DMS53 treated with DMSO at 0.1 percent for 48 hours (cell line): ENCODE measurements around the gene PLAAT4.
"Not testable (repeated sequence)": the region's sequence is repeated elsewhere in the genome, so short reads cannot be mapped to it uniquely, and the experiment has no call there.

Experiments used
- DNase-seq: peaks from one replicate; lab custom pipeline; 2025; ENCODE audit not compliant: unreplicated experiment; lab: John Stamatoyannopoulos, UW

PLAAT4 gene

DNA sequence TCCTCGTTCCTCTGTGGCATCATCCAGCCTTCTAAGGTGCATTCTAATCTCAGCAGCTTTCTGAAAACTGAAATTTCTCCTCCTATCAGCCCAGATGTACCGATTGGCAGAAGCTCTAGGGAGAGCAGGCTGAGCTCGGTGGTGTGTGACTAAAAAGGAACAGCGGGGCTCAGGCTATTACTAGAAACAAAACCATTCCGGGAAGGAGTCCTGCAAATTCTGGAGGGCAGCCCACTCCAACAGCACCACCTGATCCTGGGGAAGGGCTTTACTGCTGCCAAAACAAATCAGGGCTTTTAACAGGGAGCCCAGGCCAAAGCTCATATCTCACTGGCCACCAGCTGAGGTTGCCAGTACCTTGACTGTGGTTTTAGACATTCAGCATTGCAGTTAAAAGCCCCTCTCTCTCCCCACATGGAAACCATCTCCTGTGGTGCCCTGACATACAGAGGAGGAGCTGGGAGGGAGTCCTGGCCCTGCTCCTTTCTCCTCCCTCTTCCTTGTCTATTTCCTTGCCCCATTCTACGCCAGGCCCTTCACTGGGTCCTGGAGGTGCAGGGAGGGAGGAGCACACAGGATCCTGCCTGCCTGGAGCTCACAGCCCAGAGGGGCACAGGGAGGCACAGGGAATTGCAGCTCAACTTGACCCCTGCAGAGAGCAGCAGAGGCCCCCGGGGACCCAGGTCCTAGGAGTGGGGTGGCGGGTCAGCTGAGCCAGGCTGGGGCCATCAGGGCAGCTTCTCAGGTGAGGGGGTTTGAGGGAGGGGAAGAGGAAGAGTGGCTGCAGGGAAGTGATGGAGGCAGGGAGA is 889 bp downstream of the PLAAT4 start:
- DNase-seq = no peak

DNA sequence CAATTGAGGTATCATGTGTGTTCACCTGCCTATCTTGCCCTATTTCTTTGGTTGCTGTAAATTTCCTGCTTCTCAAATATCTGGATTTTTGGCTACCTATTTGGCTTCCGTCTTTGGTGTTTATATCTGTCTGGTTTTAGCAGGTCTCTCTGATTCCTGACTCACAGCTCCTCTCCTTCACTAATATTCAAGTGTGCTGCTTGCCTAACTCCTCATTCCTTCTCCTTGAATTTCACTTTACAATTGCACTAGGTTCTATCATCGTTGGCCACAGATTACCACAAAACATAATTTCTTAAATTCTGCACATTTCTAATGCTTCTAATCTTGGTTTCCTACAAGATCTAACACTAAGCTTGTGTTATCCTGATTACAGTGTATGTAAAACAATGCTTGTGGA is 5.9 kb downstream of the PLAAT4 start:
- not testable (repeated sequence) for DNase-seq

DNA sequence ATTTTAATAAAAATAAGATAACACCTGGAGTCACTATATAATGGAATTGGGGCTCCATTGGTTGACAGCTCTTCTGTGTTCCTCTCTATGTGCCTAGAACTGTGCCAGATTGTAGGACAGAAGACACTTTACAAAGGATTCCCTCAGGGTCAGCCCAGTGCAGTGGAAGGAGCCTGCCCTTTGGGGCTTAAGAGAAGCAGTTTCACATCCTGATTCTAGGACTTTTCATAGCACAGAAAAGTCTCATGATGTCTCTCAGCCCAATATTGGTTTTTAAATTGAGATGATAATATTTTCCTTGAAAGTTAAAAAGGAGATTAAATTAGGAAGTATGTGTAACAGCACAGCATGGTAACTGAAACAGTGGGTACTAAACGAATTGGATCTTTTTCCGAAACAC is 7.1 kb downstream of the PLAAT4 start:
- DNase-seq = no peak

DNA sequence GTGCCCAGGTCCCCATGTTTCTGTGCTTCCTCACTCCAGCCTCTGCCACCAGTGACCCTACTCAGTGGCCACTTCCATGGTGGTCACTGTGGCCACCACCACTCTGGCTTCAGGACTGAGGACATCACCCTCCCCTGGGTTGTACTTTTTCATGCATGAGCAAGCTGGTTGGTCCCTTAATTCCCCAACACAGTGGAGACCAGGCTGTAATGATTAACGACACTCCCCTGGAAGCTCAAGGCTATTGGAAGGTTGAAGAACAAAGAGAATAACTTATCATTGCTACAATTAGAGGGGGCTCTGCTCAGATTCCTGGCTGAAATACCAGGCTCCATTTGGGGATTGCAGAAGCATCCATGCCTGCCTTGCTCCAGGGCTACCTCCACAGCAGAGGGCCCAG is 10.5 kb downstream of the PLAAT4 start:
- no peak for DNase-seq

DNA sequence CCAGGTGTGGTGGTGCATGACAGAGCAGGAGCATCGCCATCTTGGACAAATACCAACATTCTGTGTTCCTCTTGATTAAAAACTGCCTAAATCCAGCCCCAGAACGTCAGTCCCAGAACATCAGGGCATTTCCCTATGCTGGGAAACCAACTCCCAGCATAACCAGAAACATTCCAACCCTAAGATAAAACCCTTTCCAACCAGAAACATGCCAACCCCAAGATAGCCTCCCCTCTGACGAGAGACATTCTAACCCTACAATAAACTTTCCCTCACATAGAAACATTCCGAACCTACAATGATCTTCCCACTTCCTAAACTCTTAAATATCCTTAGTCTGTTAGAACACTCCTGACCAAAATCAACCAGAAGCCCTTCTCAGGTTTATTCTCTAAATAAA is 11.6 kb downstream of the PLAAT4 start:
- DNase-seq = no peak

DNA sequence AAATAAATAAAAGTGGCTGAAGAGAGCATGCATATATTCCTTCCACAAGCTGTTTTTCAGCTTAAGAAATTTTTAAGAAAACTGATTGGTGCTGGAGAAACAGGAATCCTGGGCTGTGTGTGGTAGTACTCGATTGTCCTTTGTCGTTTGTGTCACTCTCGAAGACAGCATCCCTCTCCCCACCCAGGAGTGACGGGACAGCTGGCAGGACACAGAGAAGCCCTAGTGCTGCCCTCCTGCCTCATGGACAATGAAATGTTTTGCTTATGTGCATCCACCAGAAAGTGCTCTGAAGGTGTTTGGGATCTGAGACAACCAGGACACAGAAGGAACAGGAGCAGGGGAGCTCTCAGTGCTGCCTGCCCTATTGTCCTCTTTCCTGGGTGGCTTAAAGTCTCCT is 12.8 kb downstream of the PLAAT4 start:
- no peak for DNase-seq

DNA sequence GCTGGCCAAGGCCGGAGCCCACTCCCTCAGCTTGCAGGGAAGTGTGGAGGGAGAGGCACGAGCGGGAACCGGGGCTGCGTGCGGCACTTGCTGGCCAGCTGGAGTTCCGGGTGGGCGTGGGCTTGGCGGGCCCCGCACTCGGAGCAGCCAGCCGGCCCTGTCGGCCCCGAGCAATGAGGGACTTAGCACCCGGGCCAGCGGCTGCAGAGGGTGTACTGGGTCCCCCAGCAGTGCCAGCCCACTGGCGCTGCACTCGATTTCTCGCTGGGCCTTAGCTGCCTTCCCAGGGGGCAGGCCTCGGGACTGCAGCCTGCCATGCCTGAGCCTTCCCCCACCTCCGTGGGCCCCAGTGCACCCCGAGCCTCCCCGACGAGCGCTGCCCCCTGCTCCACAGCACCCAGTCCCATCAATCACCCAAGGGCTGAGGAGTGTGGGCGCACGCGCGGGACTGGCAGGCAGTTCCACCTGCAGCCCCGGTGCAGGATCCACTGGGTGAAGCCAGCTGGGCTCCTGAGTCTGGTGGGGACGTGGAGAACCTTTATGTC is 13.6 kb downstream of the PLAAT4 start:
- not testable (repeated sequence) for DNase-seq

DNA sequence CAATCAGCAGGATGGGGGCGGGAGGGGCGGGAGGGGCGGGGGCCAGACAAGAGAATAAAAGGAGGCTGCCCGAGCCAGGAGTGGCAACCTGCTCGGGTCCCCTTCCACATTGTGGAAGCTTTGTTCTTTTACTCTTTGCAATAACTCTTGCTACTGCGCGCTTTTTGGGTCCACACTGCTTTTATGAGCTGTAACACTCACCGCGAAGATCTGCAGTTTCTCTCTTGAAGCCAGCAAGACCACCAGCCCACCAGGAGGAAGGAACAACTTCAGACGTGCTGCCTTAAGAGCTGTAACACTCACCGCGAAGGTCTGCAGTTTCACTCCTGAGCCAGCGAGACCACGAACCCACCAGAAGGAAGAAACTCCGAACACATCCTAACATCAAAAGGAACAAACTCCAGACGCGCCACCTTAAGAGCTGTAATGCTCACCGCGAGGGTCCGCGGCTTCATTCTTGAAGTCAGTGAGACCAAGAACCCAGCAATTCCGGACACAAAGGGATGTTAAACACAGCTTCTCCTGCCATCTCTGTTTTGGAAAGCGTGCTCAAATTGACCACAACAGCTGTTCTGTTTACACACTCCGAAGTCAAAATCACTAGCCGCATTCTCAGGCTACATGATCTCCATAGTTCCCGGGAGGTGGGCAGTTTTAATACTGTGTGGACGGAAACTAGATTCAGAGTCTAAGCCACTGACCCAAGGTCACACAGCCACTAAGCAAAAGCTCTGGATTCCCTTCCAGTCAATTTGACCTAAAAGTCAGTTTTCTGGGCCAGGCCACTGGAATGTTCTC is 14.7 kb downstream of the PLAAT4 start:
- DNase-seq = no peak

DNA sequence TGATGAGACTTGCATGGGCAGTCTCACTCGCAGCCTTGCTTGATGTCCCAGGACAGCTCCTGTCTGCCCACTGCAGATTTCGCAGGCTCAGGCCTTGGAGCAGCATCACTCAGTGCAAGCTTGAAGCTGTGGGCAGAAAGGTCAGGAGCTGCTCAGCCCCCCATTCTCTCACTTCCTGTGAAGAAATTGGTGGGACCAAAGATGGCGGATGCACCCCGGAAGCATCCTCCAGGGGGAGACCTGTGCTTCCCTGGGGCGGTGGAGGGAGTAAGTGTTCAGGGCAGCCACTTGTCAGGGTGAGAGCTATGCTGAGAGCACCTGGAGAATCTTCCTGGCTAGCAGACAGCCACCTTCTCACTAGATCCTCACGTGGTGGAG is 15.3 kb downstream of the PLAAT4 start:
- no peak for DNase-seq

DNA sequence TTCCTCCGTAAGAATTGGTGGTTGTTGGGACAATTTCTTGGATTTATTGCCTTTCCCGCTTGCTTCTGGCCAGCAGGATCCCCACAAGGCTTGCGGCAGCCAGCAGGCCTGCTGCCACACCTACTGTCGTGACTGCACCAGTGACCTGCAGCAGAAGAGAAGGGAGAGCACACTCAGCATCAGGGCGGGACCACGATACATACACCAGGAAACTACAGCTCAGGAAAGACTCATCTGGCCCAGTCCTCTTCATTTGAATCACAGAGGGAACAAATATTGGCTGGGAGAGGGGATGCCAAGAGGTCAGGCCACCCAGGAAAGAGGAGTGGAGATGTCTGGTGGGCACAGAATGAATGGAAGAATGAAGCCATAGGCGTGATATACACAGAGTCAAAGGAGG is 16.3 kb downstream of the PLAAT4 start:
- DNase-seq = no peak

DNA sequence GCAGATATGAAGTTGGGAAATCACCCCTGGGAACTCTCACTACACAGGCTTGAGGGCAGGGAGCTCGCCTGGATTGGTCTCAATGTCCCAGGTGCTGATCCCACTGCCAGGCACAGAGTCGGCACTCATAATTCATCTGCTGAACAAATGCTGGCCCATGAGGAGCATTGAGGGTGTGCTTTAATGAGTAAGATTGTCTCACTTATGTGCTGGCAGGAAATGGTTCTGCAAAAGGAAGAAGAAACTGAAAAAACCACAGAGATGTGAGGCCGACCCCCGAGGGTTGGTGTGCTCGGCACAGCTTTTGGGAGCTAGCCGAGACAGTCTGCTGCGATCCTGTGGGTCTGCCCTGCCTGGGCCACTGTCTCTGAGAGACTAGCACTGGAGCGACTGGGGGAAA is 17.2 kb downstream of the PLAAT4 start:
- no peak for DNase-seq

DNA sequence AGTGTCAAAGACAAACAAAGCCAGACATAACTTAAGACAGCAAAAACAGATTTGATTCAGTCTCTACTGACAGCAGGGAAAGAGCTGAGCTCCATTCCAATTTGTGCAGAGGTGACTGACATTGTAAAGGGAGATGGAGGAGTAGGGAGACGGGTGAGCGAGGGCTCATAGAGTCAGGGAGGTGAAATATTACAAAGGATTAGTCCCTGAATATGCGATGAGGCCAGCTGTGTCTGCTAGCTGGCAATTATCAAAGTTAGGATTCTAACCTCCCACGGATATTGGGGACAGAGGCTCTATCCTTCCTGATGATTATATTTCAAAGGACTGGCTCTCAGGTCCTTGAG is 18.2 kb downstream of the PLAAT4 start:
- no peak for DNase-seq

DNA sequence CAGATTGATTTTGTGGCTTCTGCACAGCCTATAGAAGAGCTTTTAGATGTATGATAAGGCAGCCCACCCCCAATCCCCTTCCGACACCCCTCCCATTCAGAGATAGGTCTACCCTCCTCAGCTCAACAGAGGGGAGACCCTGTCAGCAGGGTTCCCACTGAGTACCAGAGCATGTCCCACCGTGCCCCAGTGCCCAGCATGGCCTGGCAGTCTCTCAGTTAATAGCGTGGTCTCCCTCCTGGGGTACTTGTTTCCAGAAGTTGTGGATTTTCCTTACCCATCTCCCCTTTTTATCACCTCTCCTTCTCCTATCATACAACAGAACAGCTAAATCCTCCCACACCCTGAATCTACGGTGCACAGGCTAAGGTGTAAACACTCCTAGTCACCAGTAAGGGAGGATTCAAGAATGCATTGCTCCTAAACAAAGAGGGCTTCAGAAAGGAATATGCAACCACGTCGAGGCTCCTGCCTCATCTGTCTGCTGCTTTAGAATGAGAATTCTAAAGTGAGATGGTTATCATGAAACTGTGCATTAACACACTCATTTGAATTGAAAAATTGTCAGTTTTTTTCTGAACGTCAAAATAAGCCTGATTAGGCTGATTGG is 19.9 kb downstream of the PLAAT4 start:
- no peak for DNase-seq

DNA sequence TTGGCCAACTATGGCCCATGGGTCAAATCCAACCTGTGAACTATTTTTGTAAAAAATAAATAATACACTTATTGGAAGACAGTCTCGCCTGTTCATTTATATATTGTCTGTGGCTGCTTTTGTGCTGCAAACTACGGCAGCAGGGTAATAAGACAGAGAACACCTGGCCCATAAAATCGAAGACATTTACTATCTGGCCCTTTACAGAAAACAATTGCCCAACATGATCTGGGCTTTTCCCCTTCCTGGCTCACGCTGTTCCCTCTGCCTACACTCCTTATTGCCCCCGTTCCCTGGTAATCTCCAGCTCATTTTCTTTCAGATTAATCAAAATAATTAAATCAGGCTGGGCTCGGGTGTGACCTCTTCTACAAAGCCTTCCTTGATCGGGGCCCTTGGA is 21.0 kb downstream of the PLAAT4 start:
- DNase-seq = no peak

DNA sequence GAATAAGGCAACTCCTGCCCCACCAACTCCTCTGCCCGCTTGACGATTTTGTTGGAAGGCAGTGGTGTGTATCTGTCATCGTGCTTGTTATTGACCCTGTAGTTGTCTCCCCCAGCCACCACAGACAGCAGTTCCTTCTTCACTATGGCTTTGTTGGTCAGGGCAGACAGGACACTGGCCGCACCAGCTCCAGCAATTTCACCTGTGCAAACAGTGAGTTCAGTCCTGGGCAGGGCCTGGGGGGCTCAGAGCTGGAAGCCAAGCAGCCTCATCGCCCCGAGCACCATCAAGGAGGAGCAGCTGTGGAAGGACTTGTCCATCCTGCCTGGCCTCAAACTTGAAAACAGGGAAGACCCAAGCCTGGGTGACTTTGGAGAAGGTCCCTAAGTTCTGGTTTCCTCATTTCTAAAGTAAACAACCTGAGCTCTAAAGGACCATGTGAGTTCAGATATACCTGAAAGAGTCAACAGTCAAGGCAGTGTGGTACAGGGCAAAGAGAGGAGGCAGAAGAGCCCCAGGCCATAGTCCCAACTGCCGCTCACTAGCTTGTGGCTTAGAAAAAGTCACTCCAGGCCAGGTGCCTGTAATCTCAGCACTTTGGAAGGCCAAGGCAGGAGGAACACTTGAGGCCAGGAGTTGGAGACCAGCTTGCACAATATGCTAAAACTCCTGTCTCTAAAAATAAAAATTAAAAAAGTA is 22.0 kb downstream of the PLAAT4 start:
- DNase-seq = no peak

DNA sequence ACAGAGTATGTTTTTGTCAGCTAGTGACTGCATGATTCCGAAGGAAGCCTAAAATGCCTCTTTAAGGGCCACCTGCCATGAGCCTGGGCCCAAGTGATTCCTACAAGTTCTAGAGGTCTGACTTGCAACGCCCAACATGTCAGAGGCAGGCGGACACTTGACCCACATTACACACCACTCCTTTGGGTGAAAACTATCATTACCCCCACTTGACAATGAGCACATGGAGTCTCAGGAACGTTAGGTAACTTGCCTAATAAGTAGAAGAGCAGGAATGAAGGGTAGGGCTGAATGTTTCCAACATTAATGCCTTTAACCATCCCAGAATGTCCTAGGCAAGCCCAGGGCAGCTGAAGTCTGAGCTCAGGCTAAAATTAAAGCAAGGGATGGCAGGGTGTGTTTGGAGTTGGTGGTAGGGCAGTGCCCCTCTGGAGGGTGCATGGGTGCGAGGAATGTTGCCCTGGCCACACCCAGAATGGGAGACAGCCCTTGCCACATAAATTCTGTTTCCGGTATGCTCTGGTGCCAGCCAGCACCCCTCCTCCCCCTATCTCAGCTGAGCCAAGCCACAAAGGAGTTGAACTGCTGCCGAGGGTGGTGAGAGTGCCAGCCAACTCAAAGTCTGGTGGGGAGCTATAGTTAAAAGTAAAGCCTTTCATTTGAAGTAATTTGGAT is 24.0 kb downstream of the PLAAT4 start:
- DNase-seq = no peak

DNA sequence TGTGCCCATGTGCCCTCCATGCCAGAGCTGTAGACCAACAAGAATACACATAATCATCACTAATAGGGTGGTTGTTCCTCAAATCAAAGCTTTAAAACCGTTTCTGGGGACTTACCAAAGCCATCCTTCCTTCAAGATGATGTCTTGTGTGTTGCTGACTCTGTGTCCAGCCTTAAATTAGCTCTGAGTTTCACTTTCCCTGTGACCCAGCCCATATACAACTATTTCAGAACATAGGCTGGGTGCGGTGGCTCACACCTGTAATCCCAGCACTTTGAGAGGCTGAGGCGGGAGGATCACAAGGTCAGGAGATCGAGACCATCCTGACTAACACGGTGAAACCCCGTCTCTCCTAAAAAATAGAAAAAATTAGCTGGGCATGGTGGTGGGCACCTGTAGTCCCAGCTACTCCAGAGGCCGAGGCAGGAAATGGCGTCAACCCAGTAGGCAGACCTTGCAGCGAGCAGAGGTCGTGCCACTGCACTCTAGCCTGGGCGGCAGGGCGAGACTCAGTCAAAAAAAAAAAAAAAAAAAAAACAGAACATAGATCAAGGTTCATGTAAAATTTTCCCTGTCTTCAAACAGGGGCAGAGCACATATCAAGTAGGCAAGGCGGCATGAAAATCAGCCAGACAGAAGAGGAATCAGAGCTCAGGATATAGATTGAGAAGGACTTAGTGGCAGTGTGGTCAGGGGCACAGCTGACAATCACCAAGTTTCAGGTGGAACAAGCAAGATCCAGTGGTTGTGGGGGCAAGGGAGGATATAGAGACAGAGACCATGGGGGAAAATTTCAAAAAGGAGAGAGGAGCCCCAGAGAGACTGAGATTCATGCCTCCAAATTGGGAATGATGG is 26.8 kb downstream of the PLAAT4 start, which contains the start of gene PLAAT2:
PLAAT2 (minus strand) TSS at position 179 of the 855 bp plus-strand sequence; CDS start at position 124, 55 bp downstream.
- no peak for DNase-seq

DNA sequence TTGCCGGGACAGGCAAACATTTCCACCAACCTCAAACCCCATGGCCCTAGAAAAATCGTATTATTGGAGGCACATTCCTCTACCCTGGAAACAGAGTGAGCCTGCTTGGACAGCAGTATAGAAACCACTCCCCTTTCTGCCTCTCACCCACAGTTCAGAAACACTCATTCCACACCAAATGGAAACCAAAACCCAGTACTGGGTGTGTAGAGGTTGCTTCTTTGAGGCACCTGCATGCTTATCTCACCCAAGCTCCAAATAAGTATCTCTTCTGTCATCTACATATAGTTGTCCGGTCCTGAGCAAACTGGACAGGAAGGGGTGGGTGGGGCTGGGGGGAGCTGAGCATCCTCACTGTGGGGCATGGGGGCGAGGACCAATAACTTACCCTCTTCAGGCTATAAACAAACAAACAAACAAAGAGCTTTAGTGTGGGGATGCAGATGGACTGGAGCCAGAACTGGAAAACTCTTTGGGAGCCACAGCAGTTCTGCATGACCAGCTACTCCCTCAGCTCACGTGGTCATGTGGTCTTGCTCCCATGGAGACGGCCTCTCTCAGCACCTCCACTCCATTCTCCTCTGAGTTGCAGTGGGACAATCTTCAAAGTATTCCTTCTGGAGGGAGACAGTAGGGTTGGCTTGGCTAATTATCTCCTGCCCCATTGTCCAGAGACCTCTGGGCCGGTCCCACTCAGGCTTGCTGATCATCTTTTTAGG is 27.6 kb downstream of the PLAAT4 start:
- DNase-seq = no peak

DNA sequence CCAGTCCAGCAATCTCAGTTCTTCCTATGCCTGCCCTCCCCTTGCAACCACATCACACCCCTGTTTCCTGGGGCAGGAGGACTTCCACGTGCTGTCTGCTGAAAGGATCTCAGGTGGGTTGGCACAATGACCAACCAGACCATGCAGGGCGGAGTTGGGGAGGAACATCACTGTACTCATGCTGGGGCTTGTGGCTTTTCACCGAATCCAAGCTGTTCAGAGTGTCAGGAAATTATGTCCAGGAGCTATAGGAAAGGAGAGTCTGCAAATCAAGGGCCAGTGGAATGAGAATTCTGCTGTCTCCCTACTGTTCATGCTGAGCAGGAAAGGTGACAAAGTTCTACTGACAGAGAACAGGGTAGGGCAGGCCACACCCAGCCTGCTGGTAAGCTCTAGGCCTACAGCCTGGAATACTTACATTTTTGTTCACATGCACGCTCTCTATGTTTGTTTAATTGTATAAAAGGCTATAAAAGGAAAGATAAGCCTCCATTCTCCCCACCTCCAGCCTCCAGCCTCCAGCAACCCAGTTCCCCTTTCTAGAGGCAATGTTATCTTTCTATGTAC is 28.3 kb downstream of the PLAAT4 start:
- DNase-seq = no peak
